Panc1 (cell line): ENCODE data around the gene IGSF23.

Experiments
- CTCF ChIP-seq: fragments of 450-650 bp; IDR thresholded peaks from 2 replicates; pipeline ENCODE4 v1.5.1; 2017; ENCODE audit warnings: mild to moderate bottlenecking
- REST ChIP-seq, 2 experiments: IDR thresholded peaks; 2 replicates each; pipeline ENCODE4 v1.6.1; 2011 to 2012; ENCODE audit warnings: low read depth in 2 of 2, control low read depth in 1 of 2, low read length in 1 of 2, mild to moderate bottlenecking in 1 of 2, moderate library complexity in 1 of 2; ENCODE audit not compliant: insufficient read depth in 1 of 2
- SIN3A ChIP-seq: IDR thresholded peaks from 2 replicates; pipeline ENCODE4 v1.6.1; 2012; ENCODE audit warnings: low read depth, mild to moderate bottlenecking, low read length, moderate library complexity, borderline replicate concordance; ENCODE audit not compliant: insufficient read depth

GRCh38 chr19:44684892-44685863 lies 71.8 kb downstream of the IGSF23 start:
- TF ChIP-seq SIN3A (no peak), CTCF (no peak), REST (IDR thresholded peaks at IDR 0.05; ENCODE audit: insufficient read depth in 1 of 2, low read depth in 2 of 2, low read length in 1 of 2) (no peak)
